Cortex of kidney (tissue), 1 donor: ENCODE data around the gene TSR3.

Experiments
- DNase-seq: peaks from one replicate; lab custom pipeline; 2025; lab: John Stamatoyannopoulos, UW

TSR3 gene

GRCh38 chr16:1323296-1324239 lies 28.1 kb downstream of the TSR3 start:
- DNase-seq: no peak

- DNase-seq: no peak
Observed at GRCh38 chr16:1322407-1322806, 29.3 kb downstream of the TSR3 start.

- no peak for DNase-seq
Observed at GRCh38 chr16:1320658-1321240, 30.9 kb downstream of the TSR3 start.

- DNase-seq: no peak
Observed at GRCh38 chr16:1320097-1320496, 31.6 kb downstream of the TSR3 start.

DNA sequence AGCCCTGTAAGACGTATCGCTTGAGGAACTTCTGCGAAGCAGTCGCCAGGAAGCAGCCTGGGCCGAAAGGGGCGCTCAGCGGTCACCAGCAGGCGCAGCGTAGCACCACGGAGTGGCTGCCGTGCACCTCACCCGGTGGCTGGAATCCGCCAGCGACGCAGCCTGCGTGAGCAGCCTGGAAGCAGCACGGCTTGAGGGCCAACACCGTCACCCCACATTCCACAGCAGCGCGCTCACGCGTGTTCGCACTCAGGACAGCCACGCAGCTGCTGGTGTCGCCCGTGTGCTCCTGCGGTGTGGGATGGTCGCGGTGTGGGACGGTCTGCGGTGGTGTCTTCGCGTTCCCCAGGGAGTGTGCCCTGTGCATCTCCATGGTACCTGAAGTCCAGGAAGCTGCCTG lies 32.6 kb downstream of the TSR3 start:
- no peak for DNase-seq

DNA sequence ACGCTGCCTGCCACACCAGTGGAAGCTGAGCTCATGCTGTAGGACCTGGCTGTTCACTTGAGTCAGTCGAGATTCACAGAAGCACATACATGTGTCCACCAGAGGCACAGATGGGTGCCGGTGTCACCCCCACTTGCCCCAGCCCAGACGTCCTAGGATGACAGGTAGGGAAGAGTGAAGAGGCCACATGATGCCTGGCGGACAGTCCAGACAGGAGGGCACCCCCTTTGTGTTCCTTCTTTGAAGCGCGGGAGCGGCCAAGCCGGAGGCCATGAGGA lies 33.5 kb downstream of the TSR3 start:
- no peak for DNase-seq

GRCh38 chr16:1317479-1318267 lies 34.0 kb downstream of the TSR3 start:
- DNase-seq: no peak

DNA sequence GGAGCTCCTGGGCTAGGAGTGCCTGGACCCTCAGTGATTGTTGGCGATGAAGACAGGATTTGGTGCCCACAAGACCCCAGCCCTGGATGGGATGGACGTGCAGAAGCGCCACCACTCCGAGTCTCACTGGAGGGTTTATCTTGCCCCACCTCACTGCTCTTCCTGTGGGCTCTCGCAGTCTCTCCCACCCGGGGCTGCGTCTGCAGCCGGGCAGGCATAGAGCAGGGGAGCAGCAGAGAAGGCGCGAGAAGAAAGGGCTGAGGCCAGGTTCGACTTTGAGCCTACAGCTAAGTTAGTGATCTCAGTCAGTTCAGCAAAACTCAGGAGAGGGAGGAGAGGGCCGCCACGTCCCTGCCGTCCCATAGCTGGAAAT lies 35.7 kb downstream of the TSR3 start:
- DNase-seq: no peak

DNA sequence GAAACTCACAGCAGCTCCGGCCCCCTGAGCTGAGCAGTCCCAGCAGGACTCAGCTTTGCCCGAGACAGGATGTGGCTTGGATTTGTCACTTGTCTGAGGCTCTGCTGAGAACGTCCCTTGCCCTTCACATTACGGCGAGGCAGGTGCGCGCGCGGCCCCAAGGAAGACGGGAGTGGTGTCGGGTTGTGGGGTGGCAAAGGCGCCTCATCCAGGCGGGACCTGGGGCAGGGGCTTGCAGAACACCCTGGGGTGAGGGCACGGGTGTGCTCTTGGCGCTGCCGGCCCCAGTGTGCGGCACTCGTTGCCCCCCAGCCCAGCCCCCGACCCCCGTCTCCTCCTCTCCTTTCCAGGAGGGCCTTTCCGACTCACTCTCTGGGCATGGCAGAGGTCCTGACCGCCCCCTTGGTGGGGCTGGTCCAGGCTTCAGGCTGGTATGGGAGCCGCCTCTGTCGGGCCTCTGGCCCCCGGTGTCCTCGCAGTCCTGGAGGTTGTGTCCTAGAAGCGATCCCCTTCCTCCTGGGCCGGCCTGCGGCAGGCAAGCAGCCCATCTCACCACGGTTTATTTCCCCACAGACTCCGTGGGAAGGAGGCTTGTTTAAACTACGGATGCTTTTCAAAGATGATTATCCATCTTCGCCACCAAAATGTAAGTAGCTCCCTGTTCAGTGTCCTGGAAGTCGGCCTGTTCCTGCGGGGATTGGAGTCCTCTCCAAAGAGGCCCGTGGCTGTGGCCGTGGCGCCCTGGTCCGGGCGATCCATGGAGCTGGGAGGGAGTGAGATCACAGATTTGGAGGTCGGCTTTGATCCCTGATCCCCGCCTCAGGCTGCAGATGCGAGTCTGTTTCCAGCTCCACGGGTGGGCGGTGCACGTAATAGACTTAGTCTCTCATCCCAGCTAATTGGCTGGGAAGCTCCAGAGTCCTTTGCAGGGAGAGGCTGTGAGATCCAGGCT lies 36.3 kb downstream of the TSR3 start:
- DNase-seq: no peak

DNA sequence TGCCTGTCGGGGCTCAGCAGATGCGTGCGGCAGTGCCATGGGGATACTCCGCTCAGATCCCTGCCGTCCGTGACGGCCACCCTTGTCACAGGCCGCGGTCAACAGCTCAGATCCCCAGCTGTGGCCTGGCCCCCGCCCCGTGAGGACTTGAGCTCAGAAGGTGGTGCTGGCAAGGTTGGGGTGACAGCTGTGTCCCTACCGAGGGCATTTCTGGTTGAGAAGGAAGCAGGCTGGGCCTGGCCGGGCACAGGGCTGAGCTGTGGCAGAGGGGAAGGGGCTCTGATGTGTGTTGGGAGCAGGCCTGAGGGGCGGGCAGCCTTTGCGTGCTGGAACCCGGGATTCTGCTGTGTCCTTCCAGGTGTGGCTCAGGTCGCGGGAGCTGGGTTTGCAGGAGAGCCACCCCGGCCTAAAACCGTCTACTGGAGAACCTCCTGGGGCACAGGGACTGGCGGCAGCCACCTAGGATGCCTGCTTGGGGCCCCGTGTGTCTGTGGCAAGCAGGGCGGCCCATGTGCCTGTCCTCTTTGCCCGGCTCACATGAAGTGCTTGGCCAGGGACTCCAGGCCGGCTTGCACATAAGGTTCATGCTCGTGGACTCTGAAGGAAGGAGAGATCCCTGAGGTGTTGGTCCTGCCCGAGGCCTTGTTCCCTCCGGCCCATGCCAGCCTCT lies 37.1 kb downstream of the TSR3 start:
- DNase-seq: no peak

- no peak for DNase-seq
Observed at GRCh38 chr16:1313721-1314369, 37.8 kb downstream of the TSR3 start.

DNA sequence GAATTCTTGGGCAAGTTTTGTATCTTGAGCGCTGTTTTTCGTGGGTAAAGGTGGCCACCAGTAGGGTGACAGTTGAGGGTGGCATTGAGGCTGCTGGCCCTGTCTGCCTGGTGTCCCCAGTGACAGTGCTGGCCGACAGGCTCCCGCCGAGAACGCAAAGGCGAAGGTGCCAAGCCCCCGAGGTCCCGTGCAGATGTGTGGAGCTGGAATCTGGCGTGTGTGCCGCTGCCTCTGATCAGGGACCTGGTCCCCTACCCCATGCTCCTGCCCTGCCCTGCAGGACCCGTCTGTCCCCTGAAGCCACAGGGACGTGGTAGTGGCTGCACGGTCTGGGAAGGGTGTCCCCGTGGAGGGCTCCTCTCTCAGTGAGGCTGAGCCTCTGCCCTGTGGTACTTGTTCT lies 38.8 kb downstream of the TSR3 start:
- DNase-seq: no peak

DNA sequence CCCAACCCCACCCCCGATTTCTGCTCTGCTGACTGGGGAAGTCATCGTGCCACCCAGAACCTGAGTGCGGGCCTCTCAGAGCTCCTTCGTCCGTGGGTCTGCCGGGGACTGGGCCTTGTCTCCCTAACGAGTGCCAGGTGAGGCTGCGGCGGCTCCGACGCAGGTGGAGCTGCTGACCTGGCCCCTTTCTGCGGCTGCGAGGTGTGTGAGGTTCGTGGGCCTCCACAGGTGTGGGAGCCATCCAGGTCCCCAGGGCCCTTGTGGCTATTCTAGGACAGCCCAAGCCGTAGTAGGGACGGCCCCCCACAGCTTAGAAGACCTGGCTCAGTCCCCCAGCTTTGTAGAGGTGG lies 39.2 kb downstream of the TSR3 start:
- no peak for DNase-seq

DNA sequence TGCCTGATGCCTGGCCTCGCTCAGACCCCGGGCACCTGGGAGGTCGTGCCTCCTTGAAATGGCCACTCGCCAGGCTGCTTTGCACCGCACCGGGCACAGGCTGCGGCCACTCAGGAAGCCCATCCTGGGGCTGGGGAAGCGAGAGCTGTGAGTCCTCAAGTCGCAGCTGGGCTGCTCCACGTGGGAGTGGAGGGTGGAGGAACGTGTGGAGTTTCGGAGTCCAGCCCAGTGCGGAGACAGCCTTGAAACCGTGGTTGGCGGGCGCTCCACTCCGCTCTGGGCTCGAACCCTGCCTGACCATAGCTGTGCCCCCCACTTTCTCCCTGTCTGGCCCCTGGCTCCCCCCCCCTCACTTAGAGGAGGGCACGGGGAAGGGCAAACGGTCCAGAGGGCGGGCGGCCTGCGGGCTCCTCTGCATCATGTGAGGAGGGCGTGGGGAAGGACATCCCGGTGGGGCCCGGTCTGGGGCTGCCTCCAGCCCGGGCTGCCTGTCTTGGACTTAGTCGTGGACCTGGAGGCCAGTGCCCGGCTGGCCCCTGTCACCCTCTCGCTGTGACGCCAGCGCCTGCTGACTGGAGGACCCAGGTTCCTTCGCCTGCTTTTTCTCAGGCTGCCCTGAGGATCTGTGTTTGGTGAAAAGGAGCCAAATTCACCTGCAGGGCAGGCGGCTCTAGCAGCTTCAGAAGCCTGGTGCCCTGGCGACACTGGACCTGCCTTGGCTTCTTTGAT lies 39.8 kb downstream of the TSR3 start:
- DNase-seq: no peak

DNA sequence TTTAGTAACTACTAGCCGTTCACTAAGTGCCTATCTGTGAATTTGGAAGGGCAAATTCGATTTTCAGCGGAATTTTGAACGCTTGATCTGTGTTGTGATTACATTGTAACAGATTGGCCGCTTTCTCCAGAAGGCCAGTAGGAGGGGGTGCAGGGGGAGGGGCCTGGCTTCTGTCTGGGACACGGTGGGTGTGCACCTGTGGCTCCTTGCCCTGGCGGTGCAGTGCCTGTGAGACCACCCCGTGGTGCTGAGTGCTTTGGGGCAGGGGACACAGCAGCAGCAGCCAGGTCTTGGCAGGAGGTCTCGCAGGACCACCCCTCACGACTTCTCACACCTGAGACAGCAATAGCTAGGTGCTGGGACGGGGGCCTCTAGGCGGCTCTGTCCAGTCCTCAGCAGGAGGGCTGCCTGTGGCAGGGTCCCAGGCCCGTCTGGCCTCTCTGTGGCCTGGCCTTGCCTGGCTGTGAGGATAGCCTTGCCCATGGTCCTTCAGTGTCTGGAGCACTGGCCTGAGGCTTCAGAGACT lies 40.4 kb downstream of the TSR3 start:
- no peak for DNase-seq

- no peak for DNase-seq
Observed at GRCh38 chr16:1310832-1311200, 40.9 kb downstream of the TSR3 start.

DNA sequence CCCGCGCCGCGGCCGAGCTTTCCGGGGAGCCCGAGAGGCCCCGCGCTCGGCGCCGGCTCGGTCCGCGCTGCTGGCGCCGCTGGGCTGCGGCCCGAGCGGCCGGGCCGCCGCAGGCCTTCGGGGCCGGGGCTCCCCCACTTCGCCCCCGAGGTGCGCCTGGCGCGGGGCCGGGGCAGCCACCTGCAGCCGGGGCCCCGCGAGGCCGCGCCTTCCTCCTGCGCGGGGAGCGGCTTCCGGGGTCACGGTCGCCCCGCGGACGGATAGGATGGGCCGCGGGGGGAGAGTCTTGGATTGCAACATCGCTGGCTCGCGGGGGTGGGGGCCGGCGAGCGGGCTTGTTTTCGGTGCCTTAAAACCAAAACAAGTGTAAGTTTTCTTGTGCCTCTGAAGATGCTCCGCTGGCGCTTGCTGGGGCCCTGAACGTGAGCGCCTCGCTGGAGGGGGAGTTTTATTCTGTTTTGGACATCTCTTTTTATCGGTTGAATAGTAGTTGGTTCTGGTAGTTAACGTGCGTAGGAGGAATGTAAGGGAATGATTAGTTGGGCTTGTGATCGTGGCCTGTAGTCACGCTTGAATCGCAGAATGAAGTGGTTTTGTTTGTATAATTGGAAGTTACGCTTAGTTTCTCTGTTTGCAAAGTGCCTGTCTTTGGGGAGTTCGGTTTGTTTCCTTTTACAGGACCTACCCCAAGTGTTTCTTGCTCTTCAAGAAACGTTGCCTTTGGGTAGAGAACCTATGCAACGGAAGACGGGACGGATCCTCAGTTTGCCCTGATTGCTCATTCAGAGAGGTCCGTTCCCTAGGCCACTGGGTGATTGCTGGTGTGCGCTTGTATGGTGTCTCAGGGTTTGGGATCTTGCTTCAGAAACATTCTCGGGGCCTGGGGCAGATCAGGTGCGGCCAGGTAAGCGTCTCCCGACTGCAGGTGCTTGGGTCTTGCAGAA lies 41.5 kb downstream of the TSR3 start:
- no peak for DNase-seq

DNA sequence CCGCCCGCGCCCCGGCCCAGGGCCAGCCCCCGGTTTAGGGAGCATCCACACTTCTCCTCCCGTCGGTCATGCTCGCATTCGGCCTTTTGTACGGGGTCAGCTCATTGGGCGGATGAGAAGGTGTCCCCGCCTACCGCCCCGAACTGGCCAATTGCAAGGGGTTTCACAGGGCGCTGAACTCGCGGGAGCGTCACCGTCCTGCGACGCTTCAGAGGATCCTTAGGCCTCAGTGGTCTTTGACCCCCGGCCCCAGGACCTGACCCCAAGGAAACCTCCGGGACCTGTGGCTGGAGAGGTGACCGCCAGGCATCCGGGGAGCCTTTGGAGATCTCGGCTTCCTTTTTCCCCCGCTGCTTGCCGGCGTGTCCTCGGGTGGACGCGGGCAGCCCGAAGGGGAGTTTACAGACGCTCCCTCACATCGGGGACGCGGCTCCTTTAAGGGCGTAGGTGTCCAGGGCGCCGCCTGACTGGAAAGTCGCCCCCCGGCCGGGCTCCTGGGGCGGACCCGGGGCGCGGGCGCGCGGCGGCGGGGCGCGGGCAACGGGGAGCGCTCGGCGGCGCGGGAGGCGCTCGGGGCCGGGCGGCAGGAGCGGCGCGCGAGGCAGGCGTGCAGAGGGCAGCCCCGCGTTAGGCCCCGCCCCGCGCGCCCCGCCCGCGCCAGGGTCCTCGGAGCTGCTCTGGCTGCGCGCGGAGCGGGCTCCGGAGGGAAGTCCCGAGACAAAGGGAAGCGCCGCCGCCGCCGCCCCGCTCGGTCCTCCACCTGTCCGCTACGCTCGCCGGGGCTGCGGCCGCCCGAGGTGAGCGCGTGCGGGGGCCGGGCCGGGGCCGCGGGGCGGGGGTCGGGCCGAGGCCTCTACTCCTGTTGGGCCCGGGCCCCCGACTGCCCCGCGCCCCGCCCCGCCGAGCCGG lies 42.4 kb downstream of the TSR3 start, which contains the start of gene UBE2I:
Gene UBE2I (plus strand): TSS at position 660 of the 909 bp plus-strand sequence. CDS start 4,395 bp downstream, outside the sequence.
- DNase-seq: peak; percentile 60
